Measurements from ENCODE around the gene CENATAC.

GRCh38 chr11:119054418-119054817 lies 56.5 kb downstream of the CENATAC start:
- TF ChIP-seq, protein P1, sequence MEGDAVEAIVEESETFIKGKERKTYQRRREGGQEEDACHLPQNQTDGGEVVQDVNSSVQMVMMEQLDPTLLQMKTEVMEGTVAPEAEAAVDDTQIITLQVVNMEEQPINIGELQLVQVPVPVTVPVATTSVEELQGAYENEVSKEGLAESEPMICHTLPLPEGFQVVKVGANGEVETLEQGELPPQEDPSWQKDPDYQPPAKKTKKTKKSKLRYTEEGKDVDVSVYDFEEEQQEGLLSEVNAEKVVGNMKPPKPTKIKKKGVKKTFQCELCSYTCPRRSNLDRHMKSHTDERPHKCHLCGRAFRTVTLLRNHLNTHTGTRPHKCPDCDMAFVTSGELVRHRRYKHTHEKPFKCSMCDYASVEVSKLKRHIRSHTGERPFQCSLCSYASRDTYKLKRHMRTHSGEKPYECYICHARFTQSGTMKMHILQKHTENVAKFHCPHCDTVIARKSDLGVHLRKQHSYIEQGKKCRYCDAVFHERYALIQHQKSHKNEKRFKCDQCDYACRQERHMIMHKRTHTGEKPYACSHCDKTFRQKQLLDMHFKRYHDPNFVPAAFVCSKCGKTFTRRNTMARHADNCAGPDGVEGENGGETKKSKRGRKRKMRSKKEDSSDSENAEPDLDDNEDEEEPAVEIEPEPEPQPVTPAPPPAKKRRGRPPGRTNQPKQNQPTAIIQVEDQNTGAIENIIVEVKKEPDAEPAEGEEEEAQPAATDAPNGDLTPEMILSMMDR (IDR thresholded peaks at IDR 0.05) = no peak
- TF ChIP-seq POLR2A (IDR thresholded peaks at IDR 0.05) (no peak), EP300 (IDR thresholded peaks at IDR 0.05) (no peak)

All from tibial nerve (tissue), 4 donors.